NCI-H748 (cell line): Measurements from ENCODE around the gene GMPPA.

ENCODE experiments used
- DNase-seq: peaks from one replicate; lab custom pipeline; 2025; ENCODE audit not compliant: unreplicated experiment; lab: John Stamatoyannopoulos, UW

The GMPPA gene

GRCh38 chr2:219537657-219538488 is 39.2 kb downstream of the GMPPA start:
- no peak for DNase-seq

GRCh38 chr2:219538504-219538951 is 39.8 kb downstream of the GMPPA start:
- no peak for DNase-seq

- DNase-seq = no peak
These were observed 40.5 kb downstream of the GMPPA start for GRCh38 chr2:219538956-219539788.

- DNase-seq = no peak
These were observed 41.4 kb downstream of the GMPPA start for GRCh38 chr2:219539926-219540678.

- no peak for DNase-seq
These were observed 42.3 kb downstream of the GMPPA start for GRCh38 chr2:219540784-219541504.

GRCh38 chr2:219541611-219542180 is 43.0 kb downstream of the GMPPA start:
- peak; percentile 92 for DNase-seq

GRCh38 chr2:219542931-219543595 is 44.4 kb downstream of the GMPPA start:
- no peak for DNase-seq

- DNase-seq = peak; percentile 99
These were observed 45.1 kb downstream of the GMPPA start, which contains the start of the genes CHPF and TMEM198 for GRCh38 chr2:219543596-219544358. CHPF (minus strand) TSS chr2:219543809; CDS start chr2:219543538, 271 bp downstream. TMEM198 (plus strand) TSS chr2:219544028; CDS start chr2:219544728, 700 bp downstream.

GRCh38 chr2:219544567-219544966 is 45.9 kb downstream of the GMPPA start:
- DNase-seq = no peak

- DNase-seq = no peak
These were observed 46.7 kb downstream of the GMPPA start for GRCh38 chr2:219545295-219545942.

GRCh38 chr2:219545943-219546352 is 47.3 kb downstream of the GMPPA start:
- DNase-seq = no peak

- DNase-seq = no peak
These were observed 48.9 kb downstream of the GMPPA start for GRCh38 chr2:219547621-219548020.

- DNase-seq = no peak
These were observed 50.3 kb downstream of the GMPPA start for GRCh38 chr2:219548990-219549389.

- no peak for DNase-seq
These were observed 50.9 kb downstream of the GMPPA start for GRCh38 chr2:219549619-219550018.

- peak; percentile 89 for DNase-seq
These were observed 53.0 kb downstream of the GMPPA start for GRCh38 chr2:219551441-219552381.

GRCh38 chr2:219552382-219553167 is 53.9 kb downstream of the GMPPA start:
- peak; percentile 91 for DNase-seq

GRCh38 chr2:219553168-219553417 is 54.4 kb downstream of the GMPPA start:
- no peak for DNase-seq
